Neuronal stem cell (in vitro differentiated cells): Measurements from ENCODE around the gene MORC1.

ENCODE experiments used
- DNase-seq: peaks from one replicate; pipeline ENCODE4 v3.0.0-alpha.2; 2013; ENCODE audit warnings: low spot score
- H2AFZ ChIP-seq: one replicate; pipeline ENCODE4 v1.6.1; 2013; ENCODE audit warnings: mild to moderate bottlenecking, low read length, inconsistent platforms
- H2AK5ac ChIP-seq: 2 replicates; pipeline ENCODE4 v1.6.1; 2013; ENCODE audit warnings: low read depth, mild to moderate bottlenecking, inconsistent platforms, low read length, moderate library complexity, mixed read lengths
- H2BK120ac ChIP-seq: 2 replicates; pipeline ENCODE4 v1.6.1; 2013; ENCODE audit warnings: low read depth, mild to moderate bottlenecking, inconsistent platforms, low read length, moderate library complexity, mixed read lengths
- H2BK12ac ChIP-seq: one replicate; pipeline ENCODE4 v1.6.1; 2013; ENCODE audit warnings: low read length, inconsistent platforms
- H2BK15ac ChIP-seq: 2 replicates; pipeline ENCODE4 v1.6.1; 2013; ENCODE audit warnings: mild to moderate bottlenecking, low read length, inconsistent platforms, mixed read lengths
- H2BK5ac ChIP-seq: one replicate; pipeline ENCODE4 v1.6.1; 2013; ENCODE audit warnings: inconsistent platforms, mild to moderate bottlenecking, low read length, moderate library complexity
- H3K14ac ChIP-seq: one replicate; pipeline ENCODE4 v1.6.1; 2013; ENCODE audit warnings: low read length, inconsistent platforms
- H3K18ac ChIP-seq: 2 replicates; pipeline ENCODE4 v1.6.1; 2013; ENCODE audit warnings: low read length, inconsistent platforms
- H3K23ac ChIP-seq: 2 replicates; pipeline ENCODE4 v1.6.1; 2013; ENCODE audit warnings: low read depth, mild to moderate bottlenecking, mixed read lengths, low read length, inconsistent platforms; ENCODE audit not compliant: poor library complexity
- H3K27ac ChIP-seq: replicated peaks from 3 replicates; pipeline ENCODE4 v1.5.1; 2013; ENCODE audit warnings: low read length, inconsistent platforms
- H3K27me3 ChIP-seq, 3 experiments: 2 replicates each; pipeline ENCODE4 v1.6.1; 2013; ENCODE audit warnings: low read length in 3 of 3, mild to moderate bottlenecking in 2 of 3, inconsistent platforms in 1 of 3, low read depth in 1 of 3, mixed read lengths in 1 of 3, moderate library complexity in 1 of 3; ENCODE audit not compliant: control insufficient read depth in 3 of 3, insufficient read depth in 3 of 3
- H3K36me3 ChIP-seq, 2 donors: replicated peaks in 1 of 2; 2 replicates each; pipeline ENCODE4 v1.6.1; 2013; ENCODE audit warnings: low read length in 2 of 2; ENCODE audit not compliant: control insufficient read depth in 2 of 2, insufficient read depth in 2 of 2
- H3K4ac ChIP-seq: 2 replicates; pipeline ENCODE4 v1.6.1; 2013; ENCODE audit warnings: inconsistent platforms, mild to moderate bottlenecking, low read length, moderate library complexity
- H3K4me1 ChIP-seq, 2 donors: 1 replicate in 1 of 2; 2 replicates in 1 of 2; pipeline ENCODE4 v1.6.1; 2013; ENCODE audit warnings: low read length in 2 of 2, low read depth in 1 of 2; ENCODE audit not compliant: control insufficient read depth in 2 of 2, insufficient read depth in 1 of 2
- H3K4me2 ChIP-seq: one replicate; pipeline ENCODE4 v1.6.1; 2013; ENCODE audit warnings: mild to moderate bottlenecking, low read length, inconsistent platforms; ENCODE audit not compliant: insufficient read depth, poor library complexity, severe bottlenecking
- H3K4me3 ChIP-seq, 2 donors: 2 replicates each; pipeline ENCODE4 v1.5.1; 2013; ENCODE audit warnings: low read length in 2 of 2, mild to moderate bottlenecking in 2 of 2, inconsistent platforms in 1 of 2, moderate library complexity in 1 of 2
- H3K79me1 ChIP-seq: one replicate; pipeline ENCODE4 v1.6.1; 2013; ENCODE audit warnings: low read depth, mild to moderate bottlenecking, inconsistent platforms, low read length, moderate library complexity
- H3K9ac ChIP-seq: one replicate; pipeline ENCODE4 v1.6.1; 2013; ENCODE audit warnings: mild to moderate bottlenecking, low read depth, low read length, inconsistent platforms; ENCODE audit not compliant: poor library complexity
- H3K9me3 ChIP-seq, 2 donors: replicated peaks in 1 of 2; 2 replicates each; pipeline versions ENCODE3 to v1.6.1; 2013; ENCODE audit warnings: low read length in 2 of 2, mild to moderate bottlenecking in 2 of 2, inconsistent platforms in 1 of 2, low read depth in 1 of 2, mixed read lengths in 1 of 2, moderate library complexity in 1 of 2; ENCODE audit not compliant: control insufficient read depth in 2 of 2, insufficient read depth in 1 of 2
- H4K8ac ChIP-seq: one replicate; pipeline ENCODE4 v1.6.1; 2013; ENCODE audit warnings: low read depth, mild to moderate bottlenecking, inconsistent platforms, low read length, moderate library complexity
- H4K91ac ChIP-seq: one replicate; pipeline ENCODE4 v1.6.1; 2013; ENCODE audit warnings: low read length, low read depth, mild to moderate bottlenecking, inconsistent platforms; ENCODE audit not compliant: poor library complexity
- WGBS, 2 donors: extraction: QIAGEN DNeasy Blood & Tissue Kit; methylation state at CpG; one replicate each; pipeline ENCODE4 v1.1.7; 2013; ENCODE audit warnings: missing lambda C conversion rate in 2 of 2, mixed read lengths in 1 of 2; ENCODE audit not compliant: insufficient read length in 2 of 2, insufficient replicate concordance in 1 of 2; ENCODE audit errors: extremely low coverage in 2 of 2; 5-methylcytosine and 5-hydroxymethylcytosine counted together

MORC1 gene

GRCh38 chr3:109045271-109046040 is 72.5 kb downstream of the MORC1 start:
- Histone ChIP-seq H3K4me2 (no peak overlapping the region), H3K18ac (no peak overlapping the region), H3K14ac (no peak overlapping the region), H4K8ac (no peak overlapping the region), H2BK15ac (no peak overlapping the region), H3K23ac (no peak overlapping the region), H3K9me3 (no peaks in the 10 kb centered on the region), H3K4ac (no peak overlapping the region), H2AK5ac (no peak overlapping the region), H3K27ac (no peak overlapping the region), H3K9ac (no peak overlapping the region), H2AFZ (no peak overlapping the region), H2BK120ac (no peak overlapping the region), H3K79me1 (no peaks in the 10 kb centered on the region), H4K91ac (no peak overlapping the region), H2BK5ac (no peak overlapping the region), H2BK12ac (no peak overlapping the region), H3K4me1 (no peaks in the 10 kb centered on the region), H3K27me3 (no peaks in the 10 kb centered on the region), H3K4me3 (no peak overlapping the region), H3K36me3 (no peaks in the 10 kb centered on the region)
- no CpG with 5 or more reads among the region's 6 CpGs for WGBS, 2 donors
- DNase-seq: no peak

DNA sequence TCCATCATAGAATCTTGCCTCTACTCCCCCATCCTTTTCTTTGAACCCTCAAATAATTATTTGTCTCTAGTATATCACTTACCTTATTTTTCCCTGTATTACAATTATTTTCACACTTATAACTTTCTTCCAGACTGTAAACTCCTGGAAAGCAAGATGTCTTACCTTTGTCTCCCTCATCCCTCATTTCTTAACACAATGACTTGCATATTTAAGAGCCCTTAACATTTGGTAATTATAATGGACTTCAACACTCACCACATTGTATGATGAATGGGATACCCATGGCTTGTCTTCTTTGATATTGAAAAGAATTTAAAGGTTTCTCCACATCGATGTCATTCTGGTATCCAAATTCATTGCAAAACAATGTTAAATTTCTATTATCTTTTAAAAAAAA is 82.9 kb downstream of the MORC1 start:
- H2BK120ac ChIP-seq: no peak overlapping the region
- no CpG with 5 or more reads among the region's 1 CpG for WGBS, 2 donors

DNA sequence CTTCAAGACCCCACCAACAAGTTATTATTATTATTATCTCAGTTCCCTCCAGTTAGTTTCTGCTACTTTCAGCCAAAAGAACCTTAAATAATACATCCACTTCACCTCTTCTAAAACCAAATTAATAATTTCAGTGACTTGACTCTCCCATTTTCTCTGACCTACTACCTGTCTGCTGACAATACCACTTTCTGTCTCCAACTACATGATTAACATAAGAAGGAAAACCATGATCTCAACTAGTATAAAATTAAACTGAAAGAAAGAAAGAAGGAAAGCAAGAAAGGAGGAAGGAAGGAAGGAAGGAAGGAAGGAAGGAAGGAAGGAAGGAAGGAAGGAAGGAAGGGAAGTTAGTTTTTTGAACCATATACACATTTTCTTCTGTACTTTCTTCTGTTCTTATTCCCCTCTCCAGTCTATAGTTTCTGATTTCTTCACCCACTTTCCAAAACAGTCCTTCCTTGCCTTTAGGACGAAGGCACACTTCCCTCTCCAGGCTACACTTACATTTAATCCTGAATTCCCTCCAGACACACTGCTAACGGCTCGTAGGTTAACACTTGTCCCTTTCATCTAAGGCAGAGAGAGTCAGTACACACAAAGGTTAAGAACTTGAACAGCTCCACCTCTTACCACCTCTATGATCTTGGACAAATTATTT is 84.8 kb downstream of the MORC1 start:
- H3K4ac ChIP-seq: no peak overlapping the region
- no peak overlapping the region for H3K14ac ChIP-seq
- H3K27me3 ChIP-seq: peaks cover 0 to 3% (median 0%) of the 10 kb centered on the region in 3 experiments
- no peak overlapping the region for H3K4me3 ChIP-seq
- no peak for DNase-seq
- H4K91ac ChIP-seq: no peak overlapping the region
- no peak overlapping the region for H2AFZ ChIP-seq
- H3K23ac ChIP-seq: no peak overlapping the region
- no peak overlapping the region for H3K4me2 ChIP-seq
- H2BK120ac ChIP-seq: no peak overlapping the region
- no peak overlapping the region for H3K27ac ChIP-seq
- no peak overlapping the region for H2BK5ac ChIP-seq
- H3K79me1 ChIP-seq: no peaks in the 10 kb centered on the region
- no peak overlapping the region for H2AK5ac ChIP-seq
- no peak overlapping the region for H2BK15ac ChIP-seq
- WGBS, 2 donors: no CpG with 5 or more reads among the region's 3 CpGs
- no peak overlapping the region for H4K8ac ChIP-seq
- no peak overlapping the region for H3K18ac ChIP-seq
- no peak overlapping the region for H2BK12ac ChIP-seq
- no peaks in the 10 kb centered on the region for H3K9me3 ChIP-seq
- H3K36me3 ChIP-seq: no peaks in the 10 kb centered on the region
- no peaks in the 10 kb centered on the region for H3K4me1 ChIP-seq
- H3K9ac ChIP-seq: no peak overlapping the region

More for the DNA sequence above, 82.9 kb downstream of the MORC1 start:
- no peak for DNase-seq
- H3K9ac ChIP-seq: no peak overlapping the region
- no peak overlapping the region for H3K4me3 ChIP-seq
- no peak overlapping the region for H3K4ac ChIP-seq
- H3K14ac ChIP-seq: no peak overlapping the region
- H4K91ac ChIP-seq: no peak overlapping the region
- no peak overlapping the region for H2AFZ ChIP-seq
- H3K79me1 ChIP-seq: no peaks in the 10 kb centered on the region
- no peak overlapping the region for H3K18ac ChIP-seq
- H3K9me3 ChIP-seq: no peaks in the 10 kb centered on the region
- no peaks in the 10 kb centered on the region for H3K36me3 ChIP-seq
- H2BK15ac ChIP-seq: no peak overlapping the region
- H3K4me2 ChIP-seq: no peak overlapping the region
- no peak overlapping the region for H3K27ac ChIP-seq
- no peak overlapping the region for H2BK5ac ChIP-seq
- H3K23ac ChIP-seq: no peak overlapping the region
- H3K4me1 ChIP-seq: no peaks in the 10 kb centered on the region
- H4K8ac ChIP-seq: no peak overlapping the region
- no peak overlapping the region for H2BK12ac ChIP-seq
- no peak overlapping the region for H2AK5ac ChIP-seq
- H3K27me3 ChIP-seq: peaks cover 0 to 3% (median 0%) of the 10 kb centered on the region in 3 experiments

GRCh38 chr3:109028753-109029152 is 89.2 kb downstream of the MORC1 start:
- Histone ChIP-seq H3K27me3 (peaks cover 0 to 3% (median 0%) of the 10 kb centered on the region in 3 experiments), H3K79me1 (no peaks in the 10 kb centered on the region), H3K36me3 (no peaks in the 10 kb centered on the region), H3K27ac (no peak overlapping the region), H2BK120ac (no peak overlapping the region), H3K9me3 (no peaks in the 10 kb centered on the region), H3K4me3 (no peak overlapping the region), H4K8ac (no peak overlapping the region), H3K18ac (no peak overlapping the region), H2AFZ (no peak overlapping the region), H3K14ac (no peak overlapping the region), H2BK5ac (no peak overlapping the region), H3K4me1 (no peaks in the 10 kb centered on the region), H2BK15ac (no peak overlapping the region), H3K4ac (no peak overlapping the region), H2AK5ac (no peak overlapping the region), H2BK12ac (no peak overlapping the region), H3K9ac (no peak overlapping the region), H3K4me2 (no peak overlapping the region), H3K23ac (no peak overlapping the region), H4K91ac (no peak overlapping the region)
- no CpG with 5 or more reads among the region's 7 CpGs for WGBS, 2 donors
- no peak for DNase-seq
